SU-DHL-6 (cell line): ENCODE data around the gene MUCL3.

Experiments
- H2AFZ ChIP-seq: fragments of 200-600 bp; sonication (generic); 2 replicates; pipeline ENCODE4 v1.6.1; 2014; ENCODE audit warnings: low read depth, mild to moderate bottlenecking, moderate library complexity, mixed read lengths, antibody characterized with exemption, low read length; ENCODE audit not compliant: severe bottlenecking
- H3F3A ChIP-seq: fragments of 200-600 bp; shearing (Covaris generic); 2 replicates; pipeline ENCODE4 v1.6.0; 2016; ENCODE audit warnings: antibody characterized with exemption, mild to moderate bottlenecking; ENCODE audit not compliant: insufficient read depth
- H3K27ac ChIP-seq: fragments of 200-600 bp; sonication (generic); 2 replicates; pipeline ENCODE4 v1.5.1; 2016; ENCODE audit warnings: low read depth, mild to moderate bottlenecking, low read length, moderate library complexity, mixed read lengths
- H3K27me3 ChIP-seq: fragments of 200-600 bp; sonication (generic), shearing (Covaris generic); 2 replicates; pipeline ENCODE4 v1.6.0; 2014; ENCODE audit warnings: mild to moderate bottlenecking, low read length
- H3K36me3 ChIP-seq: fragments of 200-600 bp; sonication (generic); 2 replicates; pipeline ENCODE4 v1.6.1; 2014; ENCODE audit warnings: mild to moderate bottlenecking, low read length, mixed read lengths
- H3K4me2 ChIP-seq: fragments of 300-600, 200-600 bp; shearing (Covaris generic), sonication (generic); 2 replicates; pipeline ENCODE4 v1.6.0; 2014; ENCODE audit warnings: low read length, low read depth, mild to moderate bottlenecking; ENCODE audit not compliant: poor library complexity, severe bottlenecking
- H3K4me3 ChIP-seq: fragments of 200-600 bp; sonication (generic); 2 replicates; pipeline ENCODE4 v1.5.1; 2014; ENCODE audit warnings: antibody characterized with exemption, low read length, mild to moderate bottlenecking, mixed read lengths; ENCODE audit not compliant: insufficient read depth, poor library complexity, severe bottlenecking
- H3K79me2 ChIP-seq: fragments of 200-600 bp; sonication (generic); 2 replicates; pipeline ENCODE4 v1.6.1; 2014; ENCODE audit warnings: mild to moderate bottlenecking, low read length, moderate library complexity; ENCODE audit not compliant: insufficient read depth
- H3K9ac ChIP-seq: fragments of 200-600 bp; sonication (generic); 2 replicates; pipeline ENCODE4 v1.7.0; 2014; ENCODE audit warnings: mild to moderate bottlenecking, low read length
- H3K9me2 ChIP-seq: fragments of 200-600 bp; sonication (generic); replicated peaks from 2 replicates; pipeline ENCODE4 v1.6.1; 2014; ENCODE audit warnings: low read length; ENCODE audit not compliant: insufficient read depth
- H3K9me3 ChIP-seq: fragments of 200-600 bp; sonication (generic); 2 replicates; pipeline ENCODE4 v1.6.1; 2014; ENCODE audit warnings: low read length, mixed read lengths; ENCODE audit not compliant: insufficient read depth
- H4K20me1 ChIP-seq: fragments of 200-600 bp; sonication (generic); 2 replicates; pipeline ENCODE4 v1.6.1; 2014; ENCODE audit warnings: low read depth, mild to moderate bottlenecking, antibody characterized with exemption, low read length, moderate library complexity, mixed read lengths
- CTCF ChIP-seq: fragments of 200-600 bp; sonication (generic); IDR thresholded peaks from one replicate; pipeline ENCODE4 v1.5.1; 2017; ENCODE audit warnings: antibody characterized with exemption, mild to moderate bottlenecking, low read length, moderate library complexity; ENCODE audit not compliant: insufficient read depth, poor library complexity, severe bottlenecking
- EZH2phosphoT487 ChIP-seq: fragments of 200-600 bp; sonication (generic), shearing (Covaris generic); conservative IDR thresholded peaks from 2 replicates; pipeline ENCODE4 v1.6.1; 2018; ENCODE audit warnings: mild to moderate bottlenecking, antibody characterized with exemption, low read length, moderate library complexity, mixed read lengths

MUCL3 gene

GRCh38 chr6:30914854-30915590 is 25.8 kb upstream of the MUCL3 start:
- H3K9me3 ChIP-seq = no peaks in the 10 kb centered on the region
- peak overlapping the region; percentile 77 for H3K9ac ChIP-seq
- no peaks in the 10 kb centered on the region for H3K27me3 ChIP-seq
- H3K36me3 ChIP-seq = peaks cover 4% of the 10 kb centered on the region; the same call in 1 of the 2 replicates
- peak overlapping the region; percentile 81 for H3K4me2 ChIP-seq
- peak overlapping the region; percentile 55 for H3K27ac ChIP-seq
- H3K9me2 ChIP-seq = no peaks in the 10 kb centered on the region
- H3K79me2 ChIP-seq = 0 out of 2 replicates have a peak, but pooled peaks cover 6% of the 10 kb centered on the region
- peaks cover 8% of the 10 kb centered on the region for H3F3A ChIP-seq
- H2AFZ ChIP-seq = peak overlapping the region; percentile 50
- no peaks in the 10 kb centered on the region for H4K20me1 ChIP-seq
- TF ChIP-seq CTCF = no peak
- no peak for TF ChIP-seq EZH2phosphoT487
- H3K4me3 ChIP-seq = peak overlapping the region; percentile 71

GRCh38 chr6:30915591-30915946 is 25.2 kb upstream of the MUCL3 start:
- Histone ChIP-seq H3K79me2 (0 out of 2 replicates have a peak, but pooled peaks cover 5% of the 10 kb centered on the region), H3K4me2 (peak overlapping the region; percentile 81), H3K27me3 (no peaks in the 10 kb centered on the region), H3K36me3 (peaks cover 4% of the 10 kb centered on the region; the same call in 1 of the 2 replicates), H4K20me1 (no peaks in the 10 kb centered on the region), H3K4me3 (no peak overlapping the region), H3K9me2 (no peaks in the 10 kb centered on the region), H3K27ac (no peak overlapping the region), H3K9me3 (no peaks in the 10 kb centered on the region), H3F3A (peaks cover 8% of the 10 kb centered on the region), H3K9ac (peak overlapping the region; percentile 77; the same call in 1 of the 2 replicates), H2AFZ (no peak overlapping the region)
- no peak for TF ChIP-seq EZH2phosphoT487
- peak; percentile 83 for TF ChIP-seq CTCF

- H3K4me3 ChIP-seq = no peak overlapping the region
- H3K9me3 ChIP-seq = no peaks in the 10 kb centered on the region
- no peaks in the 10 kb centered on the region for H4K20me1 ChIP-seq
- H2AFZ ChIP-seq = no peak overlapping the region
- no peak overlapping the region for H3K27ac ChIP-seq
- peaks cover 8% of the 10 kb centered on the region; the same call in 1 of the 2 replicates for H3K36me3 ChIP-seq
- TF ChIP-seq CTCF = no peak
- TF ChIP-seq EZH2phosphoT487 = no peak
- H3K9ac ChIP-seq = no peak overlapping the region
- H3K27me3 ChIP-seq = no peaks in the 10 kb centered on the region
- H3K79me2 ChIP-seq = 0 out of 2 replicates have a peak, but pooled peaks cover 5% of the 10 kb centered on the region
- H3K9me2 ChIP-seq = no peaks in the 10 kb centered on the region
- H3F3A ChIP-seq = peaks cover 8% of the 10 kb centered on the region
- no peak overlapping the region for H3K4me2 ChIP-seq
Measured at GRCh38 chr6:30917041-30917440, 23.7 kb upstream of the MUCL3 start.
